GM11168 (cell line): ENCODE results near the gene TRUB1.
"Not testable (repeated sequence)": the region's sequence is repeated elsewhere in the genome, so short reads cannot be mapped to it uniquely, and the experiment has no call there.

Experiments used
- in situ Hi-C: fragments of 300-500 bp; cut with MboI; formaldehyde crosslinking; loops from one replicate; pipeline ENCODE4 v1.12.0; 2022; ENCODE audit warnings: low sequenced_read_pairs; ENCODE audit not compliant: unreplicated experiment

Gene TRUB1

DNA sequence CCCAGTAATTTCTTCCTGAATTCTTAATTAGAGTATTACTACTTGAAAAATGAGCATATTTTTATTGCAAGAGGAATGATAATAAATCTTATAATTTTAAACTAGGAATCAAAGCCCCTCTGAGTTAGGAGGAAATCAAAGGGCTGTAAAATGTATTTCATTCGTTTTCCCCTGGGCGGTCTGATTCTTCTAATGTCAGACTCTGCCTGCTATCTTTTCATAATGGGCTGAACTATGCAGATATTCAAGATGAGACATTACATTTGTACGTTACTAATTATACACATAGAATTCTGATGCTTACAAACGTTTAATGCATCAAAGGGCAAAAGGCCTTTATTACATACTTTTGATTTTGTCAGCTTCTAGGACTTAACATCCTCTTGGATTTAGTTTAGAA lies 16.0 kb upstream of the TRUB1 start:
- in situ Hi-C loops, result no loop called here

- in situ Hi-C loops, result no loop called here
Observed at GRCh38 chr10:114923551-114923950, 14.4 kb upstream of the TRUB1 start.

GRCh38 chr10:114925587-114926586 lies 12.1 kb upstream of the TRUB1 start:
- in situ Hi-C loops, result no loop called here

DNA sequence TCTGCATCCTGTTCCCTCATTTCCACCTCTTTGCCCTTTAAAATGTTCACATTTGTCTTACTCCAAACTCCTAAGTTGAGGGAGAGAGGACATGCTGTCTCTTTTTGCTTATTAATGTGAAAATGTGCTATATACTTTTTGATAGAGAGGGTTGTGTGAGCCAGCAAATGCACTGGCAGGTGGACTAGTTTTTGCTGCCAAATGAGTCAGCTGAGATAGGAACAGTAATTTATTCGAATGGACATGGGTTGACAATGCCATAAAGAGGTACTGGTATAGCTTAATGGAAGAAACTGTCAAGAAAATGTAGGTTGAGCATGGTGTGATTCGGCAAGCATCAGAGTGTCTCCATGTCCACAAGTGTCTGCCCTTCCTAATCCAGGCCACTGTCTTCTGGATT lies 9.2 kb upstream of the TRUB1 start:
- in situ Hi-C loops, result no loop called here

GRCh38 chr10:114930320-114930719 lies 7.7 kb upstream of the TRUB1 start:
- in situ Hi-C loops, result no loop called here

DNA sequence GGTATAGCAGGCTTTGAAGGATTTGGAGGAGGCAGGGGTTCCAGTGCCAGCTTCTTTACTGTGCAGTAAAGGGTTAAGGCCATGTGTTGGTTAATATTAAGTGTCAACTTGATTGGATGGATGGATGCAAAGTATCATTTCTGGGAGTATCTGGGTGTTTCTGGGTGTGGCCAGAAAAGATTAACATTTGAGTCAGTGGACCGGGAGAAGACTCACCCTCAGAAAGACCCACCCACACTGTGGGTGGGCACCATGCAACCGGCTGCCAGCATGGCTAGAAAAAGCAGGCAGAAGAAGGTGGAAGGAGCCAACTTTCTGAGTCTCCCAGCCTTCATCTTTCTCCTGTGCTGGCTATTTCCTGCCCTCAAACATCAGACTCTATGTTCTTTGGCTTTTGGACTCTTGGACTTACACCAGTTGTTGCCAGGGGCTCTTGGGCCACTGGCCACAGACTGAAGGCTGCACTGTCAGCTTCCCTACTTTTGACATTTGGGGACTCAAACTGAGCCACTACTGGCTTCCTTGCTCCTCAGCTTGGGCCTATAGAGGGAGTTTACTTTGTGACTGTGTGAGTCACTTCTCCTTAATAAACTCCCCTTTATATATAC lies 6.8 kb upstream of the TRUB1 start:
- in situ Hi-C loops, result no loop called here

DNA sequence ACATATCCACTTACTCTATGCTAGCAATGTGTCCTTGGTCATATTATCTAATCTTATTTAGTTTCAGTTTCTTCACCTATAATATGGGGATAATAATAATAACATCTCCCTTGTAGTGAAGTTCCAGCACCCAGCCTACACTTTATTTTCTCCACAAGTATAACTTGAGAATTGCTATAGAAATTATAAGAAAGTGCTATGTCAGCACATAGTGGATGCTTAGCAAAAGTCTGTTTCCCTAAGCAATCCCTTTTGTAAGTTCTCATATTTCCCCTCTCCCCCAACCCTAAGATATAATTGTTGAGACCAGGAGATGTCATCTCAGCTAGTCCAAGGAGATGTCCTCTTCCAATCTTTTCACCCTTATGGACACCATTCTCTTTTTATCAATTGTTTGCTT lies 5.8 kb upstream of the TRUB1 start:
- in situ Hi-C loops, result no loop called here

- in situ Hi-C loops, result no loop called here
Observed at GRCh38 chr10:114932945-114933344, 5.0 kb upstream of the TRUB1 start.

- in situ Hi-C loops, result no loop called here
Observed at GRCh38 chr10:114933588-114933987, 4.4 kb upstream of the TRUB1 start.

GRCh38 chr10:114933995-114934394 lies 4.0 kb upstream of the TRUB1 start:
- in situ Hi-C loops, result not testable (repeated sequence)

- in situ Hi-C loops, result no loop called here
Observed at GRCh38 chr10:114938856-114939193, 830 bp downstream of the TRUB1 start.

DNA sequence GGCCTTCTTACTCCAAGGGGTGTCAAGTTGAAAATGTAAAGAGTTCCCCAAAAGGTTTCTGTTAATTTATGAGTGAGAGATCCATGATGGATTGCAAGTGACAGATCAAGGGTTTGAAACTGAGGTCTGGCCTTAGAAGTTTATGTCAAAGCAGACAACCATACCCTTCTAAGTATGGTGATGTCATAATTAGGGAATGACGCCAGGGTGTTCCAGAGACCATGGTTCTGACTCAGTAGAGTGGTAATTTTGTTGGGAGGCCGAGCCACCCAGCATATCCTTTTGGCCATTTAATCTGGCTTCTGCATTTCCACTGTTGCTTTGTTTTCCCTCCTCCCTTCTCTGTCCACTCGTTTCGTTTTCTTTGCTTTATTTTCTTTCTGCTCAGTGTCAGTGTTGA lies 2.7 kb downstream of the TRUB1 start:
- in situ Hi-C loops, result no loop called here

- in situ Hi-C loops, result no loop called here
Observed at GRCh38 chr10:114943000-114943399, 5.0 kb downstream of the TRUB1 start.

- in situ Hi-C loops, result no loop called here
Observed at GRCh38 chr10:114953047-114953446, 15.1 kb downstream of the TRUB1 start.

DNA sequence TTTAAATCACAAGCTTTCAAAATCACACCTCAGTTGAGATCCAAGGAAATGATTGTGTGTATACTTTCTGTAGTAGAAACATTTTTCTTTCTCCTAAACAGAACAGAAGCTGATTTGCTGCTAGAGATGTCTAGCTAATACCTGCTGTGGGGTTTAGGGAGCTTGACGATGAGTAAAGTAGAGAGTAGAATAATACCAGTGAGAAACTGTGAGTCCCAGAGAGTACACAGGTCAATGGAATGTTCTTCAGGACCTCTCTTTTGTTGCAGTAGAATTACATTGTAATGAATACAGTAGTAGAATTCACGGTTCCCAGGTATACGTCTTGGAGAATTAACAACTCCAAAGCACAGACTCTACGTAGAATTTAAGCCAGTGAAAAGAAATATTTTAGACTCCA lies 18.0 kb downstream of the TRUB1 start:
- in situ Hi-C loops, result no loop called here

DNA sequence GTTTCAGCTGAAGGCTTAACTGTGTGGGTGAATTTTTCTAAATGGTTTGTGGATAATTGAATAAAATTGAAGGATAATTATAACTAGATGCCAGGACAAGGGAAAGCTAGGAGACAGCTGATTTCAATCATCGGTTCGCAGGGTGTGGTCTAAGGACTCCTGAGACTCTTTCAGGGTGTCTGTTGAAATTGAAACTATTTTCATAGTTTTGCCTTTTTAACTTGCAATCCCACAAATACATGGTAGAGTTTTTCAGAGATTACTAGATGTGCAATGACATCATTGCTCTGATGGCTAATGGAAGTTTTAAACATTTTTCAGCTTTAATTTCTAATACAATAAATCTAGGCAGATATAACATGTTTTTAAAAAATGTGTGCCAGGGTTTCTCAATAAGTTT lies 18.5 kb downstream of the TRUB1 start:
- in situ Hi-C loops, result no loop called here

- in situ Hi-C loops, result no loop called here
Observed at GRCh38 chr10:114957122-114957521, 19.1 kb downstream of the TRUB1 start.

- in situ Hi-C loops, result no loop called here
Observed at GRCh38 chr10:114957673-114958072, 19.7 kb downstream of the TRUB1 start.

- in situ Hi-C loops, result no loop called here
Observed at GRCh38 chr10:114962441-114962840, 24.4 kb downstream of the TRUB1 start.

- in situ Hi-C loops, result no loop called here
Observed at GRCh38 chr10:114963908-114964307, 25.9 kb downstream of the TRUB1 start.

GRCh38 chr10:114967071-114967470 lies 29.1 kb downstream of the TRUB1 start:
- in situ Hi-C loops, result no loop called here

- in situ Hi-C loops, result no loop called here
Observed at GRCh38 chr10:114970515-114970914, 32.5 kb downstream of the TRUB1 start.
